ENCODE data around the gene FTSJ3. TPM values are rescaled to one million over a fixed set of nuclear protein-coding genes. Genes with fewer than 3 reads are reported as not detected.
A peak's percentile ranks its signal among the peaks of the same experiment; 100 is the strongest.

FTSJ3 gene
- total and polyA plus RNA-seq, 10 of the 15 experiments (the other 5 are each of a cell fraction or from before 2014, with no cell fraction given): 17.2 to 79.2 (median 50.4) TPM

DNA sequence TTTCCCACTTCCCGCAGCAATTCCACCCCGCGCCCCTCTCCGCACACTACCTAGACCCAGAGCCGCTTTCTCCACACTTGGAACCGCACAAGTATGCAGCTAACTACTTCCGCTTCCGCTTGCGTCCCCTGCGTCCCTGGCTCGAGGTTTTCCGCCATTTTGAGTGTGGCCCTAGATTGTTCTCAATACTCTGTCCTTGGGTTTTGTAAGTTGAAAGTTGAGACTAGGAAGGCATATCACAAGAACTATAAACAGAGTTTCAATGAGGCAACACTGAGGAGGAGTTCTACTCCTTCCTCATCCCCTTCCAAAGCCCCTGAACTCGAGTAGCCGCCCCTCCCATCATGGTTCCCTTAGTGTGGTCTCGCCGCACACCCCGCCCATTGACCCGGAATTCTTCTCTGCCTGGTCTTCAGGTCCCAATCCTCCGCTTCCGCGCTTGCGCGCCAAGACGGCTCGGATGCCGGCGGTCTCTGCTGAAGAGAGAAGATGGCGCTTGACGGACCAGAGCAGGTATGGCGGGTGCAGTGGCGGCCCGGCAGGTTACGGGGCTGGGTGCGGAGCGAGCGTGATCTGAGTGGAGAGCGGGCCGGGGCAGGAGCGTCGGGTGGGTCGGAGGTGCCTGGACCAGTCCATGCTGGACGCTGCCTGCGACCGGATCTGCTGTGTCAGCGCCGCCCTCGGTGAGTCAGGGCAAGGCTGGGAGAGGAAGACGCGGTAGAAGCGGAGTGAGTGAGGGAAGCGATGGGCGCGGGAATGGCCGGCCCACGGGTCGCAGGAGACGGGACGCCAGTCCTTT is at the start of gene FTSJ3, which contains the start of gene PSMC5 (continued):
- 0 out of 2 replicates have a peak, but pooled peaks have one; percentile 8 for TF ChIP-seq SMC3 (IDR thresholded peaks at IDR 0.05; ENCODE audit: borderline replicate concordance, low read length)
- peak; percentile 58; the same call in 1 of the 2 replicates for TF ChIP-seq TCF3 (IDR thresholded peaks at IDR 0.05; ENCODE audit: borderline replicate concordance, insufficient read depth, low read depth, low read length)
- TF ChIP-seq, protein P1, sequence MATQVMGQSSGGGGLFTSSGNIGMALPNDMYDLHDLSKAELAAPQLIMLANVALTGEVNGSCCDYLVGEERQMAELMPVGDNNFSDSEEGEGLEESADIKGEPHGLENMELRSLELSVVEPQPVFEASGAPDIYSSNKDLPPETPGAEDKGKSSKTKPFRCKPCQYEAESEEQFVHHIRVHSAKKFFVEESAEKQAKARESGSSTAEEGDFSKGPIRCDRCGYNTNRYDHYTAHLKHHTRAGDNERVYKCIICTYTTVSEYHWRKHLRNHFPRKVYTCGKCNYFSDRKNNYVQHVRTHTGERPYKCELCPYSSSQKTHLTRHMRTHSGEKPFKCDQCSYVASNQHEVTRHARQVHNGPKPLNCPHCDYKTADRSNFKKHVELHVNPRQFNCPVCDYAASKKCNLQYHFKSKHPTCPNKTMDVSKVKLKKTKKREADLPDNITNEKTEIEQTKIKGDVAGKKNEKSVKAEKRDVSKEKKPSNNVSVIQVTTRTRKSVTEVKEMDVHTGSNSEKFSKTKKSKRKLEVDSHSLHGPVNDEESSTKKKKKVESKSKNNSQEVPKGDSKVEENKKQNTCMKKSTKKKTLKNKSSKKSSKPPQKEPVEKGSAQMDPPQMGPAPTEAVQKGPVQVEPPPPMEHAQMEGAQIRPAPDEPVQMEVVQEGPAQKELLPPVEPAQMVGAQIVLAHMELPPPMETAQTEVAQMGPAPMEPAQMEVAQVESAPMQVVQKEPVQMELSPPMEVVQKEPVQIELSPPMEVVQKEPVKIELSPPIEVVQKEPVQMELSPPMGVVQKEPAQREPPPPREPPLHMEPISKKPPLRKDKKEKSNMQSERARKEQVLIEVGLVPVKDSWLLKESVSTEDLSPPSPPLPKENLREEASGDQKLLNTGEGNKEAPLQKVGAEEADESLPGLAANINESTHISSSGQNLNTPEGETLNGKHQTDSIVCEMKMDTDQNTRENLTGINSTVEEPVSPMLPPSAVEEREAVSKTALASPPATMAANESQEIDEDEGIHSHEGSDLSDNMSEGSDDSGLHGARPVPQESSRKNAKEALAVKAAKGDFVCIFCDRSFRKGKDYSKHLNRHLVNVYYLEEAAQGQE (IDR thresholded peaks at IDR 0.05; ENCODE audit: low read depth, low read length): 0 out of 2 replicates have a peak, but pooled peaks have one; percentile 20
- no peak for TF ChIP-seq WRNIP1 (IDR thresholded peaks at IDR 0.05; ENCODE audit: borderline replicate concordance, low read depth, low read length)
- no peak for TF ChIP-seq MEF2A (IDR thresholded peaks at IDR 0.05; ENCODE audit: insufficient read depth, low read depth, low read length)
- TF ChIP-seq POLR2A (IDR thresholded peaks at IDR 0.05; ENCODE audit: low read depth, low read length): peak; percentile 99
- TF ChIP-seq CEBPB (IDR thresholded peaks at IDR 0.05; ENCODE audit: borderline replicate concordance in 1 of 2, low read depth in 2 of 2, low read length in 2 of 2): no peak
- no peak; the same call in none of the 2 replicates for TF ChIP-seq EED (IDR thresholded peaks at IDR 0.05; ENCODE audit: low read depth)
- no peak for TF ChIP-seq NFYA (IDR thresholded peaks at IDR 0.05; ENCODE audit: borderline replicate concordance, low read depth, low read length)
- TF ChIP-seq MXI1 (IDR thresholded peaks at IDR 0.05; ENCODE audit: low read depth, low read length): peak; percentile 54
- TF ChIP-seq STAT1 (conservative IDR thresholded peaks at IDR 0.05): peak; percentile 78; the same call in 1 of the 2 replicates
- peak; percentile 83; the same call in 1 of the 2 replicates for TF ChIP-seq CREB1 (IDR thresholded peaks at IDR 0.05; ENCODE audit: low read depth)
- no peak for TF ChIP-seq FOXK2 (IDR thresholded peaks at IDR 0.05)
- TF ChIP-seq SREBF2 (IDR thresholded peaks at IDR 0.05; ENCODE audit: low read length): peak; percentile 57; the same call in 1 of the 2 replicates
- no peak for TF ChIP-seq RAD21 (IDR thresholded peaks at IDR 0.05; ENCODE audit: insufficient read depth, low read depth, low read length)
- TF ChIP-seq RELB (IDR thresholded peaks at IDR 0.05; ENCODE audit: low read depth): peak; percentile 78
- no peak for TF ChIP-seq CBX3 (IDR thresholded peaks at IDR 0.05; ENCODE audit: borderline replicate concordance, low read depth)
- TF ChIP-seq, protein P2, sequence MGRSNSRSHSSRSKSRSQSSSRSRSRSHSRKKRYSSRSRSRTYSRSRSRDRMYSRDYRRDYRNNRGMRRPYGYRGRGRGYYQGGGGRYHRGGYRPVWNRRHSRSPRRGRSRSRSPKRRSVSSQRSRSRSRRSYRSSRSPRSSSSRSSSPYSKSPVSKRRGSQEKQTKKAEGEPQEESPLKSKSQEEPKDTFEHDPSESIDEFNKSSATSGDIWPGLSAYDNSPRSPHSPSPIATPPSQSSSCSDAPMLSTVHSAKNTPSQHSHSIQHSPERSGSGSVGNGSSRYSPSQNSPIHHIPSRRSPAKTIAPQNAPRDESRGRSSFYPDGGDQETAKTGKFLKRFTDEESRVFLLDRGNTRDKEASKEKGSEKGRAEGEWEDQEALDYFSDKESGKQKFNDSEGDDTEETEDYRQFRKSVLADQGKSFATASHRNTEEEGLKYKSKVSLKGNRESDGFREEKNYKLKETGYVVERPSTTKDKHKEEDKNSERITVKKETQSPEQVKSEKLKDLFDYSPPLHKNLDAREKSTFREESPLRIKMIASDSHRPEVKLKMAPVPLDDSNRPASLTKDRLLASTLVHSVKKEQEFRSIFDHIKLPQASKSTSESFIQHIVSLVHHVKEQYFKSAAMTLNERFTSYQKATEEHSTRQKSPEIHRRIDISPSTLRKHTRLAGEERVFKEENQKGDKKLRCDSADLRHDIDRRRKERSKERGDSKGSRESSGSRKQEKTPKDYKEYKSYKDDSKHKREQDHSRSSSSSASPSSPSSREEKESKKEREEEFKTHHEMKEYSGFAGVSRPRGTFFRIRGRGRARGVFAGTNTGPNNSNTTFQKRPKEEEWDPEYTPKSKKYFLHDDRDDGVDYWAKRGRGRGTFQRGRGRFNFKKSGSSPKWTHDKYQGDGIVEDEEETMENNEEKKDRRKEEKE (IDR thresholded peaks at IDR 0.05): no peak
